AG04450 (cell line): ENCODE data around the gene PTX4. TPM values are rescaled to one million over a fixed set of nuclear protein-coding genes. Genes with fewer than 3 reads are reported as not detected.

ENCODE experiments used
- CTCF ChIA-PET: fragments of 300-600, 350-600 bp; formaldehyde crosslinking; extraction: SDS; loops from one replicate; lab custom pipeline; 2022; ENCODE audit warnings: antibody characterized with exemption, inconsistent platforms; lab: Charles Lee
- POLR2A ChIA-PET: fragments of 350-600 bp; formaldehyde crosslinking; extraction: SDS; loops from one replicate; lab custom pipeline; 2021; ENCODE audit warnings: antibody characterized with exemption, inconsistent platforms; lab: Yijun Ruan, JAX
- DNase-seq: peaks from one replicate; pipeline ENCODE4 v3.0.0-alpha.2; 2011; ENCODE audit warnings: low read depth, low spot score
- H3K27ac ChIP-seq: one replicate; pipeline ENCODE4 v1.5.1; 2012; ENCODE audit warnings: low read depth, low read length, control low read depth
- H3K27me3 ChIP-seq: one replicate; pipeline ENCODE4 v1.6.0; 2012; ENCODE audit warnings: low read length; ENCODE audit not compliant: control insufficient read depth, insufficient read depth
- H3K4me3 ChIP-seq: 2 replicates; pipeline ENCODE4 v1.5.1; 2011; ENCODE audit warnings: mild to moderate bottlenecking, low read depth, low read length, control low read depth
- H3K9me3 ChIP-seq: 2 replicates; pipeline ENCODE4 v1.5.1; 2012; ENCODE audit warnings: low read length; ENCODE audit not compliant: control insufficient read depth, insufficient read depth
- CTCF ChIP-seq: IDR thresholded peaks from 2 replicates; pipeline ENCODE4 v1.5.1; 2011; ENCODE audit warnings: low read depth, low read length, control low read depth, inconsistent platforms
- polyA plus RNA-seq: library from polyadenylated mRNA; depleted of rRNA; stranded (reverse); fragments of >200 nt; gene quantifications from 2 replicates; pipeline ENCODE4 v1.2.3, GENCODE V29; 2011

The PTX4 gene
- polyA plus RNA-seq, 1 experiment, result not detected

- no peak overlapping the region for H3K4me3 ChIP-seq
- H3K27ac ChIP-seq, result no peak overlapping the region
- H3K9me3 ChIP-seq, result no peaks in the 10 kb centered on the region; the same call in 1 of the 2 replicates
- no peaks in the 10 kb centered on the region for H3K27me3 ChIP-seq
- ChIA-PET POLR2A (no interaction called here), CTCF (interaction anchor here (0.7 kb wide), 1 partner anchor 285 kb away, joined by 6 read pairs; no protein-coding TSS in a partner anchor)
- no peak for TF ChIP-seq CTCF
- no peak for DNase-seq
Observed at GRCh38 chr16:1439058-1439698, 49.6 kb downstream of the PTX4 start.

- H3K27me3 ChIP-seq, result no peaks in the 10 kb centered on the region
- DNase-seq, result no peak
- ChIA-PET POLR2A (no interaction called here), CTCF (interaction anchor here (0.6 kb wide), 1 partner anchor 112 kb away, joined by 3 read pairs; no protein-coding TSS in a partner anchor)
- H3K9me3 ChIP-seq, result no peaks in the 10 kb centered on the region; the same call in 1 of the 2 replicates
- H3K27ac ChIP-seq, result no peak overlapping the region
- TF ChIP-seq CTCF, result no peak
- no peak overlapping the region for H3K4me3 ChIP-seq
Observed at GRCh38 chr16:1438229-1439057, 50.3 kb downstream of the PTX4 start.

GRCh38 chr16:1437606-1438005 is 51.1 kb downstream of the PTX4 start:
- Histone ChIP-seq H3K27ac (no peak overlapping the region), H3K4me3 (no peak overlapping the region), H3K27me3 (no peaks in the 10 kb centered on the region), H3K9me3 (no peaks in the 10 kb centered on the region; the same call in 1 of the 2 replicates)
- no peak for TF ChIP-seq CTCF
- ChIA-PET CTCF (no interaction called here), POLR2A (no interaction called here)
- no peak for DNase-seq

- no peak overlapping the region for H3K27ac ChIP-seq
- H3K27me3 ChIP-seq, result no peaks in the 10 kb centered on the region
- H3K4me3 ChIP-seq, result no peak overlapping the region
- TF ChIP-seq CTCF, result no peak
- H3K9me3 ChIP-seq, result no peaks in the 10 kb centered on the region; the same call in 1 of the 2 replicates
- DNase-seq, result no peak
- POLR2A ChIA-PET, result no interaction called here
- CTCF ChIA-PET, result no interaction called here
Observed at GRCh38 chr16:1436731-1437355, 51.9 kb downstream of the PTX4 start.
